ENCODE measurements around the gene SUSD1. TPM values are rescaled to one million over a fixed set of nuclear protein-coding genes. Genes with fewer than 3 reads are reported as not detected.

Gene SUSD1
- total and polyA plus RNA-seq, 9 of the 15 experiments (the other 6 are each of a cell fraction or from before 2014, with no cell fraction given), result 10.9 to 44.4 (median 36.1) TPM

- POLR2A ChIA-PET, result no interaction called here
- no peaks in the 10 kb centered on the region for H3K9me3 ChIP-seq (replicated peaks; ENCODE audit: control insufficient read depth, insufficient read depth, low read depth, low read length)
- CTCF ChIA-PET (ENCODE audit: low intra/inter-chr PET ratio), result no interaction called here
- no peaks in the 10 kb centered on the region for H3K9me1 ChIP-seq (ENCODE audit: control insufficient read depth, insufficient read depth, low read length)
- H3K27me3 ChIP-seq (ENCODE audit: control insufficient read depth in 2 of 2, insufficient read depth in 2 of 2, low read length in 2 of 2), result no peaks in the 10 kb centered on the region
- H3K27ac ChIP-seq (ENCODE audit: extremely low read depth, low read depth, low read length), result no peak overlapping the region
- no peak overlapping the region for H3K4me3 ChIP-seq
- FAIRE-seq (no peak), ATAC-seq (no peak), DNase-seq (ENCODE audit: extremely low read depth in 1 of 4, low spot score in 3 of 4) (no peak)
- in situ Hi-C loops (cut with MboI) (no loop called here), intact Hi-C loops (cut with micrococcal nuclease) (no loop called here)
- no peak overlapping the region for H2AFZ ChIP-seq (ENCODE audit: low read depth, low read length)
- H3K4me1 ChIP-seq (replicated peaks in 1 of 2; ENCODE audit: control insufficient read depth in 2 of 2, insufficient read depth in 2 of 2, low read length in 2 of 2), result peaks cover 0 to 10% of the 10 kb centered on the region in 2 experiments; a peak in 4 of 5 replicates
- WGBS (ENCODE audit: insufficient coverage, low coverage, missing lambda C conversion rate), result 95% methylated on average over 4 of the region's 4 CpGs
- no peak overlapping the region for H3K4me2 ChIP-seq (ENCODE audit: insufficient read depth, low read length)
- no TSS peak for BruUV-seq (replicated peaks)
- no peaks in the 10 kb centered on the region; the same call in 2 of the 3 replicates for H3K79me2 ChIP-seq (ENCODE audit: control insufficient read depth, insufficient read depth, low read length)
- H4K20me1 ChIP-seq (replicated peaks; ENCODE audit: control insufficient read depth, insufficient read depth, low read length), result no peaks in the 10 kb centered on the region
- no peak overlapping the region for H3K9ac ChIP-seq (ENCODE audit: insufficient read depth in 1 of 2, low read depth in 2 of 2, low read length in 2 of 2)
- H3K36me3 ChIP-seq (ENCODE audit: control insufficient read depth, insufficient read depth, low read length), result peaks cover 84% of the 10 kb centered on the region
- TF ChIP-seq KAT2B (IDR thresholded peaks at IDR 0.05; ENCODE audit: low read depth, low read length) (no peak), GATAD2A (IDR thresholded peaks at IDR 0.05) (no peak), ZNF740 (CRISPR knock-in tag; IDR thresholded peaks at IDR 0.05) (no peak), ZNF740 (tag; IDR thresholded peaks at IDR 0.05) (no peak), POLR3A (IDR thresholded peaks at IDR 0.05; ENCODE audit: borderline replicate concordance, extremely low read depth, insufficient read depth, insufficient read length) (no peak), ILF3 (IDR thresholded peaks at IDR 0.05; ENCODE audit: borderline replicate concordance) (no peak), NCOA1 (IDR thresholded peaks at IDR 0.05; ENCODE audit: low read depth) (no peak), YBX1 (IDR thresholded peaks at IDR 0.05) (no peak), ZNF280B (CRISPR knock-in tag; IDR thresholded peaks at IDR 0.05) (no peak), ILK (tag; IDR thresholded peaks at IDR 0.05; ENCODE audit: borderline replicate concordance, low read depth) (no peak), ZNF224 (CRISPR knock-in tag; IDR thresholded peaks at IDR 0.05) (no peak), FOXJ2 (tag; IDR thresholded peaks at IDR 0.05) (no peak), EWSR1 (IDR thresholded peaks at IDR 0.05; ENCODE audit: borderline replicate concordance, low read depth, partially characterized antibody) (no peak)
- TF ChIP-seq, protein P1, sequence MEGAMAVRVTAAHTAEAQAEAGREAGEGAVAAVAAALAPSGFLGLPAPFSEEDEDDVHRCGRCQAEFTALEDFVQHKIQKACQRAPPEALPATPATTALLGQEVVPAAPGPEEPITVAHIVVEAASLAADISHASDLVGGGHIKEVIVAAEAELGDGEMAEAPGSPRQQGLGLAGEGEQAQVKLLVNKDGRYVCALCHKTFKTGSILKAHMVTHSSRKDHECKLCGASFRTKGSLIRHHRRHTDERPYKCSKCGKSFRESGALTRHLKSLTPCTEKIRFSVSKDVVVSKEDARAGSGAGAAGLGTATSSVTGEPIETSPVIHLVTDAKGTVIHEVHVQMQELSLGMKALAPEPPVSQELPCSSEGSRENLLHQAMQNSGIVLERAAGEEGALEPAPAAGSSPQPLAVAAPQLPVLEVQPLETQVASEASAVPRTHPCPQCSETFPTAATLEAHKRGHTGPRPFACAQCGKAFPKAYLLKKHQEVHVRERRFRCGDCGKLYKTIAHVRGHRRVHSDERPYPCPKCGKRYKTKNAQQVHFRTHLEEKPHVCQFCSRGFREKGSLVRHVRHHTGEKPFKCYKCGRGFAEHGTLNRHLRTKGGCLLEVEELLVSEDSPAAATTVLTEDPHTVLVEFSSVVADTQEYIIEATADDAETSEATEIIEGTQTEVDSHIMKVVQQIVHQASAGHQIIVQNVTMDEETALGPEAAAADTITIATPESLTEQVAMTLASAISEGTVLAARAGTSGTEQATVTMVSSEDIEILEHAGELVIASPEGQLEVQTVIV (CRISPR knock-in tag; IDR thresholded peaks at IDR 0.05; ENCODE audit: borderline replicate concordance), result no peak
- TF ChIP-seq, protein P2, sequence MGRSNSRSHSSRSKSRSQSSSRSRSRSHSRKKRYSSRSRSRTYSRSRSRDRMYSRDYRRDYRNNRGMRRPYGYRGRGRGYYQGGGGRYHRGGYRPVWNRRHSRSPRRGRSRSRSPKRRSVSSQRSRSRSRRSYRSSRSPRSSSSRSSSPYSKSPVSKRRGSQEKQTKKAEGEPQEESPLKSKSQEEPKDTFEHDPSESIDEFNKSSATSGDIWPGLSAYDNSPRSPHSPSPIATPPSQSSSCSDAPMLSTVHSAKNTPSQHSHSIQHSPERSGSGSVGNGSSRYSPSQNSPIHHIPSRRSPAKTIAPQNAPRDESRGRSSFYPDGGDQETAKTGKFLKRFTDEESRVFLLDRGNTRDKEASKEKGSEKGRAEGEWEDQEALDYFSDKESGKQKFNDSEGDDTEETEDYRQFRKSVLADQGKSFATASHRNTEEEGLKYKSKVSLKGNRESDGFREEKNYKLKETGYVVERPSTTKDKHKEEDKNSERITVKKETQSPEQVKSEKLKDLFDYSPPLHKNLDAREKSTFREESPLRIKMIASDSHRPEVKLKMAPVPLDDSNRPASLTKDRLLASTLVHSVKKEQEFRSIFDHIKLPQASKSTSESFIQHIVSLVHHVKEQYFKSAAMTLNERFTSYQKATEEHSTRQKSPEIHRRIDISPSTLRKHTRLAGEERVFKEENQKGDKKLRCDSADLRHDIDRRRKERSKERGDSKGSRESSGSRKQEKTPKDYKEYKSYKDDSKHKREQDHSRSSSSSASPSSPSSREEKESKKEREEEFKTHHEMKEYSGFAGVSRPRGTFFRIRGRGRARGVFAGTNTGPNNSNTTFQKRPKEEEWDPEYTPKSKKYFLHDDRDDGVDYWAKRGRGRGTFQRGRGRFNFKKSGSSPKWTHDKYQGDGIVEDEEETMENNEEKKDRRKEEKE (IDR thresholded peaks at IDR 0.05; ENCODE audit: borderline replicate concordance in 1 of 2, control insufficient read depth in 1 of 2, low read depth in 2 of 2, low read length in 1 of 2), result no peak
These were observed 120.2 kb downstream of the SUSD1 start for GRCh38 chr9:112054916-112055315.

Measured in K562 (cell line).